Bronchial epithelial cell (primary cell): ENCODE measurements around the gene RAD51B. TPM values are rescaled to one million over a fixed set of nuclear protein-coding genes. Genes with fewer than 3 reads are reported as not detected.
"Not testable (repeated sequence)": the region's sequence is repeated elsewhere in the genome, so short reads cannot be mapped to it uniquely, and the experiment has no call there.

Experiments
- DNase-seq: peaks from one replicate; pipeline ENCODE4 v3.0.0-alpha.2; 2010; ENCODE audit warnings: low read depth
- FAIRE-seq: peaks from 2 replicates; lab custom pipeline; 2011; peaks lifted over from hg19 to GRCh38; lab: Jason Lieb, UNC
- H3K27me3 ChIP-seq: 2 replicates; pipeline ENCODE4 v1.5.1; 2011; ENCODE audit warnings: low read length; ENCODE audit not compliant: control insufficient read depth, insufficient read depth
- H3K36me3 ChIP-seq: 2 replicates; pipeline ENCODE4 v1.5.1; 2011; ENCODE audit warnings: low read length; ENCODE audit not compliant: control insufficient read depth, insufficient read depth
- H3K4me3 ChIP-seq: 2 replicates; pipeline ENCODE4 v1.5.1; 2011; ENCODE audit warnings: mild to moderate bottlenecking, low read depth, low read length, control low read depth
- CTCF ChIP-seq: IDR thresholded peaks from 2 replicates; pipeline ENCODE4 v1.5.1; 2011; ENCODE audit warnings: mild to moderate bottlenecking, moderate library complexity, low read length, control low read depth, inconsistent platforms; ENCODE audit not compliant: insufficient read depth, severe bottlenecking
- total RNA-seq: library from RNA; depleted of rRNA; stranded (reverse); fragments of >200 nt; gene quantifications from 2 replicates; pipeline ENCODE4 v1.2.1, GENCODE V29; 2014

RAD51B gene
- total RNA-seq, 1 donor from 2014 or later, result 12.1 TPM

- no peak for TF ChIP-seq CTCF
- DNase-seq (no peak), FAIRE-seq (no peak)
- no peak overlapping the region for H3K4me3 ChIP-seq
- H3K36me3 ChIP-seq, result no peaks in the 10 kb centered on the region
- no peaks in the 10 kb centered on the region for H3K27me3 ChIP-seq
Observed at GRCh38 chr14:68253878-68254528, 434.4 kb downstream of the RAD51B start.

- DNase-seq (no peak), FAIRE-seq (no peak)
- no peak overlapping the region for H3K4me3 ChIP-seq
- H3K36me3 ChIP-seq, result no peaks in the 10 kb centered on the region
- no peak for TF ChIP-seq CTCF
- no peaks in the 10 kb centered on the region for H3K27me3 ChIP-seq
Observed at GRCh38 chr14:68254669-68255527, 435.3 kb downstream of the RAD51B start.

- Histone ChIP-seq H3K27me3 (no peaks in the 10 kb centered on the region), H3K4me3 (no peak overlapping the region), H3K36me3 (no peaks in the 10 kb centered on the region)
- FAIRE-seq (no peak), DNase-seq (peak; percentile 54)
- no peak for TF ChIP-seq CTCF
Observed at GRCh38 chr14:68255693-68256178, 436.2 kb downstream of the RAD51B start.

GRCh38 chr14:68257969-68258368 is 438.4 kb downstream of the RAD51B start:
- Histone ChIP-seq H3K36me3 (no peaks in the 10 kb centered on the region), H3K27me3 (no peaks in the 10 kb centered on the region), H3K4me3 (no peak overlapping the region)
- no peak for TF ChIP-seq CTCF
- DNase-seq (no peak), FAIRE-seq (no peak)

GRCh38 chr14:68258995-68259394 is 439.4 kb downstream of the RAD51B start:
- DNase-seq, H3K27me3 ChIP-seq, H3K4me3 ChIP-seq, FAIRE-seq, H3K36me3 ChIP-seq: not testable (repeated sequence)

- TF ChIP-seq CTCF, result no peak
- Histone ChIP-seq H3K27me3 (no peaks in the 10 kb centered on the region), H3K4me3 (no peak overlapping the region), H3K36me3 (no peaks in the 10 kb centered on the region)
- DNase-seq (no peak), FAIRE-seq (no peak)
Observed at GRCh38 chr14:68260121-68260520, 440.5 kb downstream of the RAD51B start.
